ENCODE results near the gene BAIAP2.

The BAIAP2 gene

GRCh38 chr17:81126281-81127132 lies 91.6 kb downstream of the BAIAP2 start:
- no peak for DNase-seq (ENCODE audit: low read depth in 2 of 2)

GRCh38 chr17:81127133-81127455 lies 92.1 kb downstream of the BAIAP2 start:
- DNase-seq (ENCODE audit: low read depth in 2 of 2), result no peak

GRCh38 chr17:81127526-81128177 lies 92.7 kb downstream of the BAIAP2 start:
- DNase-seq (ENCODE audit: low read depth in 2 of 2), result no peak

GRCh38 chr17:81128338-81128737 lies 93.4 kb downstream of the BAIAP2 start:
- DNase-seq (ENCODE audit: low read depth in 2 of 2), result no peak

GRCh38 chr17:81128774-81129173 lies 93.8 kb downstream of the BAIAP2 start:
- no peak for DNase-seq (ENCODE audit: low read depth in 2 of 2)

GRCh38 chr17:81129289-81129688 lies 94.3 kb downstream of the BAIAP2 start:
- no peak for DNase-seq (ENCODE audit: low read depth in 2 of 2)

GRCh38 chr17:81129711-81130367 lies 94.9 kb downstream of the BAIAP2 start:
- DNase-seq (ENCODE audit: low read depth in 2 of 2), result no peak

GRCh38 chr17:81130385-81131361 lies 95.7 kb downstream of the BAIAP2 start:
- no peak for DNase-seq (ENCODE audit: low read depth in 2 of 2)

GRCh38 chr17:81131486-81132196 lies 96.7 kb downstream of the BAIAP2 start:
- no peak for DNase-seq (ENCODE audit: low read depth in 2 of 2)

- DNase-seq (ENCODE audit: low read depth in 2 of 2), result no peak
These were observed 97.2 kb downstream of the BAIAP2 start for GRCh38 chr17:81132197-81132540.

- no peak for DNase-seq (ENCODE audit: low read depth in 2 of 2)
These were observed 98.1 kb downstream of the BAIAP2 start for GRCh38 chr17:81132770-81133723.

GRCh38 chr17:81134064-81134781 lies 99.3 kb downstream of the BAIAP2 start:
- no peak for DNase-seq (ENCODE audit: low read depth in 2 of 2)

GRCh38 chr17:81135505-81136278 lies 100.7 kb downstream of the BAIAP2 start:
- DNase-seq (ENCODE audit: low read depth in 2 of 2), result no peak

GRCh38 chr17:81136366-81136765 lies 101.4 kb downstream of the BAIAP2 start:
- DNase-seq (ENCODE audit: low read depth in 2 of 2), result no peak

GRCh38 chr17:81137248-81137647 lies 102.3 kb downstream of the BAIAP2 start:
- no peak for DNase-seq (ENCODE audit: low read depth in 2 of 2)

- DNase-seq (ENCODE audit: low read depth in 2 of 2), result no peak
These were observed 103.1 kb downstream of the BAIAP2 start for GRCh38 chr17:81138083-81138482.

GRCh38 chr17:81138500-81138899 lies 103.5 kb downstream of the BAIAP2 start:
- no peak for DNase-seq (ENCODE audit: low read depth in 2 of 2)

GRCh38 chr17:81139428-81139827 lies 104.5 kb downstream of the BAIAP2 start:
- DNase-seq (ENCODE audit: low read depth in 2 of 2), result no peak

- DNase-seq (ENCODE audit: low read depth in 2 of 2), result no peak
These were observed 105.1 kb downstream of the BAIAP2 start for GRCh38 chr17:81140018-81140417.

All from fibroblast of skin of left biceps (primary cell).